ENCODE data around the gene IL1RL1.

DNA sequence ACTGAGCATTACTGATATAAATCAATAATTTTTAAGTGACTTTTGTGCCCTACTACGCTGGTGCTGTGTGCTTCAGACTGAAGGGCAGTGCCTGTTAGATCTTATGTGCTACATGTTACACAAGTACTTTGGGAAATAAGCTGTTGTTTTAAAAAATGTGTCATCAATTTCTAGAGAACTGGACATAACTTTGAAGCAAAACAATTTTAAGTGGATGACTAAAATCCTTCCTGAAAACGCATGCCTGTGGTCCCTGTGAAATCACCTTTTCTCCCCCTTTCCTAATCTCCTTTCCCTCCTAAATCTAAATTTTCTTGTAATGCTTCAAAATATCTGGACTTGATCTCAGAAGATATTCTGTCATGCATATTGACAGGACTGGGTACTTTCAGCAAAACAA, 7.1 kb upstream of the IL1RL1 start:
- TF ChIP-seq EZH2 (IDR thresholded peaks at IDR 0.05) (no peak), POLR2AphosphoS5 (IDR thresholded peaks at IDR 0.05; ENCODE audit: borderline replicate concordance, low read depth, low read length) (no peak), FOXP2 (optimal IDR thresholded peaks at IDR 0.05; ENCODE audit: control extremely low read depth, extremely low read length, insufficient read depth) (no peak)
